Putamen (tissue), 1 donor: ENCODE results near the gene TUBGCP3.

Experiments used
- DNase-seq: peaks from one replicate; pipeline ENCODE4 v3.0.0-alpha.2; 2016; ENCODE audit warnings: low spot score

TUBGCP3 gene

DNA sequence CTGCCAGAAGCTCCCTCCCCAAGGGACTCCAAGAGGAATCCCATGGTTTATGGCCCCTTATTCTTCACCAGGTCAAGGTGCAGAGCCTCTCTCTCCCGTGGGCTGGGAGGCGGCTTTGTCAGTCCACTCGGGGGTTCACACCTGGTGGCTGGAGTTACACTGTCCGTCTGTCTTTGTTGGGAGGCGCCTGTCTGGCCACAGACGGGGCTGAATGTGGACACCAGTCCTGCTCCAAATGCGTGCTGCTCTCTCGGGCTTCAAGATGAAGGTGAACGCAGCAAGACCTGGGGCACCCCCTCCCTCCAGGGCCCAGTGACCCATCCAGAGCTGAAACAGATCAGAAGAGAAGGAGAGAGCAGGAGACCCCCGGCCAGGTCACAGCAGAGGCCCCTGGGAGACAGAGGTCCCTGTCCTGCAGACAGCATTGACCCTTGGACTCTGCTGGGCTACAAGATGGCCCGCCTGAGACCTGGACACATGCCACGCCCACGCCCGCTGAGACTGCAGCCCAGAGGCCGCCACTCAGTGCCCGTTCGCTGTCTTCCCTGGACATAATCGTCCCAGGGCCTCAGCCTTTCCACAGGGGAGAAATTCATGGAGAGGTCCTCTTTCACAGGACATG is 29.9 kb upstream of the TUBGCP3 start:
- no peak for DNase-seq

DNA sequence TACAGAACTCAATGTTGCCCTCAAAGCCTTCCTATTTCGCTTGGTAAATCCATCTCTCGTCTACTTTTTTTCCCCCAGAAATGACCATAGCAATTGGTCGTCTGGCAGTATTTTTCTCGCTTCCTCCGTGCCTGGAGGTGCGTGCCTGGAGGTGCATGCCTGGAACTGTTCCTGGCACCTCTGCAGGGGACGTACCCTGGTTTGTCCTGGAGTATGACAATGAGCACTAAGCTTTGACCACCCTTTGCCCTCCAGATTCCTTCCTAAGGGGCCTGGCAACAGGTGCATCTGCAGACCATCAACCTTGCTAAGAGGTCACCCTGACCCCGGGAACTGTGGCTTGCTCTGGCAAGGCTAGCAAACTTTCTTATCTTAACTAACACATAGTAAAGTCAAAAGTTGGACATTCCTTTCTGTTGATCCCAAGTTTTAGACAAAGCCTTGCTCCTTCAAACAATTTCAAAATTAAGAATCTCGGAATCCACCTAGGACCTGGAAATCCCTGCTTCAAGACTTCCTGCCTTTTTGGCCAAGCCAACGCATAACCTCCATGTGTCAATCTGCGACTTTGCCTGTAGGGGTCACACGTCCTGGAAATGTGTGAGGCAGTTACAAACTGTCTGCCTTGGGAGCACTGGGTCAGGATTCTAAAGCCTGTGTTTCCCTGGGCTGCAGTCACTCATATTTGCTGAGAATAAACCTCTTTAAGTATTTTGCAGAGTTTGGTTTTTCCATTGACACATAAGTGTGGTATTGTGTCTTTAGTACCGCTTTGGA is 28.8 kb upstream of the TUBGCP3 start:
- DNase-seq: no peak

DNA sequence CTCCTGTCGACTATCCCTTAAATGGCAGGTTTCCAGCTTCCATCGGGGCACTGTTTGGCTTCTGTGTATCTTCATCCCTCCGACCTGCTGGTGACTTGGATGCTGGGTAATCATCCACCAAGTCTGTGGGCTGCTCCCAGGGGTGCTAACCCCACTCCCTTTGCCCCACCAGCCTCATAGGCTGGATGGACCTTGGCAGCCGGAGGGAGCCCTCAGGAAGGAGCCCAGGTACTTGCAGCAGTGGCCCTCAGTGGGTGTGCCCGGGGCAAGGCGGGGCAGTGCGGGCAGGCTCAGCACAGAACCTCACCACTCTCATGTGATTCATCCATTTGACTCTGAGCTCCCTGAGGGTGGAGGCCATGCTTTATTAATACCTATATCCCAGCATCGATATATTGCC is 27.4 kb upstream of the TUBGCP3 start:
- no peak for DNase-seq

GRCh38 chr13:112614835-112615234 is 26.9 kb upstream of the TUBGCP3 start:
- DNase-seq: no peak

- no peak for DNase-seq
Measured at GRCh38 chr13:112608212-112608611, 20.3 kb upstream of the TUBGCP3 start.

DNA sequence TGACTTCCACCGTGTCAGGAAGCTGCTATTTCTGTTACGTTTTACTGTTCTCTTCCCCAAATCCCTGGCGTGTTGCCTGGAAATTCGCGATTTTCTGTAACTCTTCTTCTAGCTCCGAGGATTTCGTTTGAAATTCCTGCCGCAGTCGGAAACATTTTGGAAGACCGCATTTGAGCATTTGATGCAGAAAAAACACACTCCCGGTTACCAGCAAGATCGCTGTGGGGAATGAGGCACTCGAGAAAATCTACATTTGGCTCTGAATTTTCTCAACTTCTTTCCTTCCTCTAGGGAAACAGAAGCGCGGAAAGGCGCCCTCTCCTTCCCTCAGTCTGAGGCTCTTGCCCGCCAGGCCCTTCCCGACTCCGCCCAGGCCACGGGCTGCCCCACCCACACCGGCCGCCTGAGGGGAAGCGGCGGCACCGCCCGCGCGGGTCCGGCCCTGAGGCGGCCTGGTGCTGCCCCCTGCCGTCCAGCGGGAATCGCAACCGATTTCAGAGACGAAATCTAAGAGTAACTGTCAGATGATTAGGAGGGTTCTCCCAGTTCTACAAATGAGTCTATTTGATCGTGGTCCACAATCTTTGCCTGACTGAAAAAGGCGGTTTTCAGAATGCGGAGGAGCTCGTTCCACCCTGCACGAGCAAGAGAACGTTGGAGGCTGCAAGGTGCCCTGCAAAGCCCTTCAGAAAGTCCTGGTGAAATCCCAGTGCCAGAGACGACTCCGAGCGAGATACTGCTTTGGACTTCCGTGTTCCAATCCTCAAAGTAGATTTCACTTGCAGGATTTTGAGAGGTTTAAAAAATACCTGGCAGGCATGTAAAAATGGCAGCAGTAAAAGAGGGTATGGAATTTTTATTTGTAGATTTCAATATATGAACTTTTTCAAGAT is 18.4 kb upstream of the TUBGCP3 start:
- peak; percentile 88 for DNase-seq

- no peak for DNase-seq
Measured at GRCh38 chr13:112605531-112605990, 17.6 kb upstream of the TUBGCP3 start.

- no peak for DNase-seq
Measured at GRCh38 chr13:112603641-112604225, 15.8 kb upstream of the TUBGCP3 start.

- DNase-seq: no peak
Measured at GRCh38 chr13:112602189-112602588, 14.2 kb upstream of the TUBGCP3 start.

DNA sequence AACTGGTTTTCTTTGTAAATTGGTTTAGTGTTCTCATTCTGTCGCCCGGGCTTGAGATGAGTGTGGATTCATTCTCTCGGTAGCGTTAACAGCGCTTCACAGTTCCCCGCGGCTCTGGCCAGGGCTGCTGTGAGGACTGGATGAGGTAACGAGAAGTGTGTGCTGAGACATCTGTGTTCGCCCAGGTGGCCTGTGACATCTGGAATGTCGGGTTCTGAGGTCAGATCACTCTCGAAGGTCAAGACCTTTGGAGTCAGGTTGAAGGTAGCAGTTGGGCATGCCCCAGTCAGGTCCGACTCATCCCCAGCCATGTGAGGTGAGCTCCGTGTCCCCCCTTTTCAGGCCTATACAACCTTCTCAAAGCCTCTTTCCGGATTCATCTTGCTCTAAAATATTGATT is 13.4 kb upstream of the TUBGCP3 start:
- no peak for DNase-seq

- DNase-seq: no peak
Measured at GRCh38 chr13:112596235-112596634, 8.3 kb upstream of the TUBGCP3 start.

- no peak for DNase-seq
Measured at GRCh38 chr13:112592647-112593046, 4.7 kb upstream of the TUBGCP3 start.

GRCh38 chr13:112592181-112592580 is 4.2 kb upstream of the TUBGCP3 start:
- DNase-seq: no peak

- no peak for DNase-seq
Measured at GRCh38 chr13:112588490-112589297, 741 bp upstream of the TUBGCP3 start.

GRCh38 chr13:112587212-112587763 is 665 bp downstream of the TUBGCP3 start:
- DNase-seq: peak; percentile 69

GRCh38 chr13:112586334-112586960 is 1.5 kb downstream of the TUBGCP3 start:
- no peak for DNase-seq

DNA sequence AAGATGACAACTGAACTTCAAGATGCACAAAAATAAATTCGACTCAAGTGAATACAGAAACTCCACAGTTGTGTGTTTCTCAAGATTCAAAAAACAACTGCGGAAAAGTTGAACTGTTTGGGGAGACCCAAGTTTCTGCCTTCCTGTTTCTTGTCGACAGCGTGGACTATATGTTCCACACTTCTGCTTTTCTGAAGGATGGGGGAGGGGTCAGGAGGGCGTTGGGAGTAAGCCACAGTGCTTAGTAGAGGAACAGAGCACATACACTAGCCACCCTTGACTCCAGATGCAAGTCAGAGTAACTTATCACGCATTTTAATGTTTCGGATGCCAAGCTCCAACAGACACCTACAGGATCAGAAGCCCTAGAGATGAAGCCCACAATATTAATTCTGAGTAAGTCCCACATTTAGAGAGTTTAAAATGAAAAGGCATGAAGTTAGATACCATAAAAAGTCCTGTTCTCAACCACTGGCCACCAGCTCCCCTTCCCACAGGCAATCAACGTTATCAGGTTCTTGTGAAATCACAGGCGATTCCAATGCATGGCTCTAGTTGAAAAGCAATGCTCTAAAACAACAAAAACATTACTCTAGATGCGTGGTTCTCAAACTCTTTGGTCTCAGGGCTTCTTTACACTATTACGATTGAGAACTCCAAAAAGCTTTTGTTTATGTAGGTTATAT is 4.2 kb downstream of the TUBGCP3 start:
- no peak for DNase-seq

GRCh38 chr13:112582263-112582662 is 5.7 kb downstream of the TUBGCP3 start:
- no peak for DNase-seq

DNA sequence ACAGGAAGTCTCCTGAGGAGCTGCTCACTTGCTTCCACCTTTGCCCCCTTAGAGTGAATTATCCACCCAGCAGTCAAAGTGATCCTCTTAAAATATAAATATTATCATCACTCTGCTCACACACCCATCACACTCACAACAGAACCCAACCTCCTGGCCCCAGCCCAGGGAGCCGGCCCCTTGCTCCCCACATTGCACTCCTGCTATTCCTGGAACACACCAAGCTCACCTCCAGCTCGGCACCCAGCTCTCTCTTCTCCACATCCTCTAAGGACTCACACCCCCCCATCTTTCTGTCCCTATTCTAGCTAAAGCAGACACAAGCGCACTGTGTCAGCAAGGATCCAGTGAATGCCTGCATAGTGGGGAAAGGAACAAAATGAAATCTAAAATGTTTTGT is 7.0 kb downstream of the TUBGCP3 start:
- no peak for DNase-seq

DNA sequence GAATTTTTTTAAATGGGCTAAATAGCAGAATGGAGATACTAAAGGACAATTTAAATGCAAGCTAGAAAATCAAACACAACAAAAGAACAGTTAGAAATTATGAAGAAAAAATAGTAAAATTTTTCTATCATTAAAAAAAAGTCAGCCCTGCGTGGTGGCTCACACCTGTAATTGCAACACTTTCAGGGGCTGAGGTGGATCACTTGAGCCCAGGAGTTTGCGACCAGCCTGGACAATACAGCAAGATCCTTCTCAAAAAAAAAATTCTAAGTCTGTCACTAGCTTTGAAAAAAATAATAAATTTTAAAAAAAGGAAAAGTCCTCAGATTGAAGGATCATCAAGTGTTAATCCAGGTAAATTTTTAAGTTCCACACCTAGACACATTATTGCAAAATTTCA is 7.7 kb downstream of the TUBGCP3 start:
- no peak for DNase-seq
